Activated CD4-positive, alpha-beta T cell treated with anti-CD3 and anti-CD28 coated beads for 36 hours (primary cell): ENCODE results near the gene GPR150. TPM values are rescaled to one million over a fixed set of nuclear protein-coding genes. Genes with fewer than 3 reads are reported as not detected.
A peak's percentile ranks its signal among the peaks of the same experiment; 100 is the strongest.
"Not testable (repeated sequence)": the region's sequence is repeated elsewhere in the genome, so short reads cannot be mapped to it uniquely, and the experiment has no call there.

Experiments used
- ATAC-seq: fragments of 200-7000 bp; cut with Tn5 transposase; one replicate; pipeline ENCODE4 v1.10.0; 2021; ENCODE audit warnings: mild to moderate bottlenecking, moderate library complexity
- CTCF ChIA-PET: fragments of 350-600 bp; sonication (Branson Sonifier 250); formaldehyde crosslinking; loops from one replicate; lab custom pipeline; 2021; ENCODE audit warnings: antibody characterized with exemption; lab: Charles Lee
- POLR2A ChIA-PET: fragments of 350-600 bp; sonication (Branson Sonifier 250); formaldehyde crosslinking; loops from one replicate; lab custom pipeline; 2021; ENCODE audit warnings: antibody characterized with exemption, inconsistent platforms; lab: Charles Lee
- DNase-seq: peaks from one replicate; pipeline ENCODE4 v3.0.0-alpha.2; 2020
- H3K27ac Mint-ChIP-seq: one replicate; pipeline ENCODE4 v1.8.0; 2021; ENCODE audit warnings: mixed read lengths
- H3K27me3 Mint-ChIP-seq: one replicate; pipeline ENCODE4 v1.8.0; 2021; ENCODE audit warnings: mixed read lengths
- H3K36me3 Mint-ChIP-seq: one replicate; pipeline ENCODE4 v1.8.0; 2021; ENCODE audit warnings: low read depth, mixed read lengths
- H3K4me1 Mint-ChIP-seq: one replicate; pipeline ENCODE4 v1.8.0; 2021; ENCODE audit warnings: mixed read lengths
- H3K4me3 Mint-ChIP-seq: one replicate; pipeline ENCODE4 v1.8.0; 2021; ENCODE audit warnings: mild to moderate bottlenecking, moderate library complexity, mixed read lengths
- H3K9me3 Mint-ChIP-seq: one replicate; pipeline ENCODE4 v1.8.0; 2021; ENCODE audit warnings: low read depth, mixed read lengths
- intact Hi-C, 2 experiments: fragments of 100-400 bp; cut with DNase I in 1 of 2; cut with micrococcal nuclease in 1 of 2; formaldehyde crosslinking; loops; one replicate each; pipeline versions ENCODE4 v1.14.2 to v1.15.1; 2022 to 2024; cut with DNase I, micrococcal nuclease
- total RNA-seq, 2 experiments: library from RNA; stranded (reverse); gene quantifications; one replicate each; pipeline ENCODE4 v1.2.3, GENCODE V29; 2021

GPR150 gene
- total RNA-seq, 2 experiments from 2014 or later: 0.37 to 0.46 TPM

DNA sequence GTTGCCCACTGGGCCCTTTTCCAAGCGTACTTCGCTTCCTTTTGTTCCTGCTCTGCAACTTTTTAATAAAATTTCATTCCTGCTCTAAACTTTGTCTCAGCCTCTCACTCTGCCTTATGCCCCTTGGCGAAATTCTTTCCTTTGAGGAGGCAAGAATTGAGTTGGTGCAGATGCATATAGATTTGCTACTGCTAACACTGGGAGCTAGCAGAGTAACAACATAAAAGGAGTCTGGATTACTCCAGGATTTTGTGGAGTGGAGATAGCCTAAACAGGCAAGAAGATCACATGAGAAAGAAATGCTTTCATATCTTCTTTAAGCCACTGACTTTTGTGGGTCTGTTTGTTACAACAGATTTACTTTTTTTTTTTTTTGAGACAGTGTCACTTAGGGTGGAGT, 13.8 kb downstream of the GPR150 start:
- CTCF ChIA-PET: interaction anchor here (3.5 kb wide), 1 partner anchor 11 kb away, joined by 17 read pairs; no protein-coding TSS in a partner anchor
- peaks cover 1% of the 10 kb centered on the region for H3K27me3 Mint-ChIP-seq
- no peak overlapping the region for H3K4me3 Mint-ChIP-seq
- H3K27ac Mint-ChIP-seq: no peak overlapping the region
- intact Hi-C loops: loop anchor here in 1 of 2 experiments (5.0 kb wide), 1 partner anchor 329 kb away; the partner anchor contains the start of gene ELL2
- H3K36me3 Mint-ChIP-seq: peaks cover 7% of the 10 kb centered on the region
- DNase-seq (no peak), ATAC-seq (no peak)
- POLR2A ChIA-PET: no interaction called here
- H3K4me1 Mint-ChIP-seq: peaks cover 26% of the 10 kb centered on the region
- peaks cover 4% of the 10 kb centered on the region for H3K9me3 Mint-ChIP-seq

DNA sequence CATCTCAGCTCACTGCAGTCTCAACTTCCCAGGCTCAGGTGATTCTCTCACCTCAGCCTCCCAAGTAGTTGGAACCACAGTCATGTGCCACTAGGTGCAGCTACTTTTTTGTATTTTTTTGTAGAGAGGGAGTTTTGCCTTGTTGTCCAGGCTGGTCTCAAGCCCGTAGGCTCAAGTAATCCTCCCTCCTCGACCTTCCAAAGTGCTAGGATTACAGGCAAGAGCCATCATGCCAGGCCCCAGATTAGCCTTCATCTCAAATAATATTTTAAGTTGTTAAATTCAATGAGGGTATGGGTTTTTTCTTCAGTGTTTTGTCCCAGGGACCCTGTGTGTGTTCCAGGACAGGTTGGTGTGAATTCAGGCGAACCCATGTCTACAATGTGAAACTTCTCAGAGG, 14.2 kb downstream of the GPR150 start:
- ChIA-PET POLR2A (no interaction called here), CTCF (interaction anchor here (3.5 kb wide), 1 partner anchor 11 kb away, joined by 17 read pairs; no protein-coding TSS in a partner anchor)
- peaks cover 4% of the 10 kb centered on the region for H3K9me3 Mint-ChIP-seq
- H3K4me1 Mint-ChIP-seq: peaks cover 26% of the 10 kb centered on the region
- no peak overlapping the region for H3K4me3 Mint-ChIP-seq
- DNase-seq (no peak), ATAC-seq (no peak)
- intact Hi-C loops: loop anchor here in 1 of 2 experiments (5.0 kb wide), 1 partner anchor 328 kb away; the partner anchor contains the start of gene ELL2
- peaks cover 7% of the 10 kb centered on the region for H3K36me3 Mint-ChIP-seq
- peaks cover 1% of the 10 kb centered on the region for H3K27me3 Mint-ChIP-seq
- H3K27ac Mint-ChIP-seq: no peak overlapping the region

DNA sequence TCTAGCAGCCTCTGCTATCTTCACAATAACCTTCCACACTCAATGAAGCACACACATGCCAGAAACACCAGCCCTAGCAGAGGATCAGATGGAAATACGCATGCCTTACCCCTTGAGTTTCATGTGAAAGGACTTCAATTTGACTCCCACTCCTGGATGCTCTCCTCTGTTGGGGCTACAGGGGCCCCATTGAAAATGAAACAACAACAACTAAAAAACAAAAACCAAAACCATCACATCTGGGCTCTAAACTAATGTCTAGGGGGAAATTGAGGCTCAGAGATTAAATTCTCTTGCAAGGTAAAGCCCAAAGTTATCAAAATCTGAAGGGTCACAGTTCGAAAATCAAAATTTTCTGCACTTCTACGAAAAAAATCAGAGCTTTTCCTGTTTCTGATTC, 18.7 kb downstream of the GPR150 start:
- ChIA-PET CTCF (interaction anchor here (0.7 kb wide), 1 partner anchor 16 kb away, joined by 3 read pairs; no protein-coding TSS in a partner anchor), POLR2A (no interaction called here)
- ATAC-seq: no peak
- Mint-ChIP-seq H3K9me3 (no peaks in the 10 kb centered on the region), H3K27ac (no peak overlapping the region), H3K36me3 (no peaks in the 10 kb centered on the region), H3K4me3 (no peak overlapping the region), H3K27me3 (peaks cover 1% of the 10 kb centered on the region), H3K4me1 (peaks cover 5% of the 10 kb centered on the region)
- intact Hi-C loops: no loop called here
- DNase-seq: no peak

DNA sequence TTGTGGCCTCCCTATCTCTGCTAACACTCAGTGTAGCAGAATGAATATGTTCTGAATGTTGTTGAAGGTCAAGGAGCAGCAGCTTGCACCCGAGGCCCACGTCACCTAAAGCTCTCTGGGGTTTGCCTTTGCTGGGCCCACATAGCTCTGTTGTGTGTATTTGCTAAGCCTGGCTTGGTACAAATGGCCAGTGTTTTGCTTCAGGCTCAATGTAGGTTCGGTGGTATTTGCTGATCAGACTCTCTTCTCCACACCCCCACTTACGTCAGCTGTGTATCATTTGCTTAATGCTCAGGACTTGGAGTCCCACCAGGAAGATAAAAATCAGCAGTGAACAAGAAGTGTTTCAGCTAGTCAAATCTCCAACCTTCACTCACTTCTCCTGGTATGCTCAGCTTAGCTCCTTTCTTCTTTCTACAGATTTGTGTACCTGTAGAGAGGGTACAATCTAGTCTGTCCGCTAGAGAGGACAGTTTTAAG, 21.9 kb downstream of the GPR150 start:
- intact Hi-C loops: loop anchor here in 1 of 2 experiments (10.0 kb wide), 1 partner anchor 693 kb away; no protein-coding TSS in a partner anchor
- H3K9me3 Mint-ChIP-seq: no peaks in the 10 kb centered on the region
- H3K36me3 Mint-ChIP-seq: no peaks in the 10 kb centered on the region
- H3K4me3 Mint-ChIP-seq: no peak overlapping the region
- H3K4me1 Mint-ChIP-seq: peaks cover 26% of the 10 kb centered on the region
- no peak for ATAC-seq
- no peaks in the 10 kb centered on the region for H3K27me3 Mint-ChIP-seq
- POLR2A ChIA-PET: no interaction called here
- no peak for DNase-seq
- no peak overlapping the region for H3K27ac Mint-ChIP-seq
- CTCF ChIA-PET: interaction anchor here (0.8 to 5.9 kb wide), 5 partner anchors 10 to 233 kb away, joined by 3 to 39 read pairs (median 4); no protein-coding TSS in a partner anchor

DNA sequence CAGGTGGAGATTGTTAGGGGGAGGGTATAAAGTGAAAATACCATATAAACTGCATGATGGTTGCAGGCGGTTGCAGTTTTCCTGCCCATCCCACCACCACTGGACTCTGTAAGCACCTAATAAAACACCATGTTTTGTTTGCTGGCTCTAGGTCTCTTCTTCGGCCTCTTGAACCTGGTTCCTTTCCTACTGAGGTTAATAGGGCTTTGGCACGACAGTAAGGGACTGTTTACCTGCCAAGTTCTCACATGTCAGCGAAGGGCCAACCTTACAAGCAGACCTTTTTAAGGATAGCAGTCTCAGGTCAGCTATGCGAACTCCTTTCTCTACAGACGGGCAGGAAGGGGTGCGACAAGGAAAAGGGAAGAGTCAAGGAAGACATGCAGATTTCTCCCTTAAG, 23.3 kb downstream of the GPR150 start:
- H3K27me3 Mint-ChIP-seq: no peaks in the 10 kb centered on the region
- DNase-seq: no peak
- no peak overlapping the region for H3K4me3 Mint-ChIP-seq
- ATAC-seq: no peak
- ChIA-PET POLR2A (no interaction called here), CTCF (interaction anchor here (0.6 to 5.9 kb wide), 9 partner anchors 12 to 201 kb away, joined by 3 to 39 read pairs (median 4); no protein-coding TSS in a partner anchor)
- H3K27ac Mint-ChIP-seq: peak overlapping the region; percentile 26
- peaks cover 33% of the 10 kb centered on the region for H3K4me1 Mint-ChIP-seq
- intact Hi-C loops: loop anchor here in 1 of 2 experiments (10.0 kb wide), 1 partner anchor 692 kb away; no protein-coding TSS in a partner anchor
- no peaks in the 10 kb centered on the region for H3K36me3 Mint-ChIP-seq
- no peaks in the 10 kb centered on the region for H3K9me3 Mint-ChIP-seq

DNA sequence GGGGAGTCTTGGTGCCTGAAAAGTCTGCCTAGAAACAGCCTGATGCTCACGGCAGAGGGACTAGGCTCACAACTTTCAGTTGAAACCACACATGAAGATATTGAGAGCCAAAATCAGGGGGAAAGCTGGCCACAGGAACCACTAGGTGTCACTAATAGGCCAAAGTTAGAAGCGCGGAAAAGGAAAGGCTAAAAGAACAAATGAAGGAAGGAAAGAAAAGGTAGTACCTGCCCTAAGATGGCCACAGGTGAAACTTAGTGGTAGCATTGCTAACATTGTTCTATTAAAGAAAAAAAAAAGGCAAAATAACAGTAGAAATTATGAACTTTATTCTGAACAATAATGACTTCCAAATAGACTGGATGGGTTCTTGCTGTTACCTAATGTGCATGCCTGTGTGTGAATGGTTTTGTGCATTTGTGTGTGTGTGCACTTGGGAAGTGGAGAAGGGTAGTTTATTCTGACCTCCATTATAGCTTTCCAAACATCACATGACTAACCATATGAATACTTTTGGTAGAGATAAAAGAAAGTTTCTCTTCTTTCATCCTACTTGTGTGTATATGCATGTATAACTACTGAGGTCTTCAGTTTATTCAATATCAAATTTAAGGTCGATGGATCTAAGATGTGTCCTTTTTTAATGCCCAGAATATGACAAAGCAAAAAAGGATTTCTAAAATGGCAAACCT, 24.6 kb downstream of the GPR150 start:
- ChIA-PET POLR2A (interaction anchor here (0.5 kb wide), 1 partner anchor 37 kb away, joined by 3 read pairs; no protein-coding TSS in a partner anchor), CTCF (interaction anchor here (0.5 to 5.9 kb wide), 16 partner anchors 10 to 202 kb away, joined by 3 to 39 read pairs (median 4); partner anchors contain the start of gene GLRX)
- Mint-ChIP-seq H3K4me1 (peaks cover 38% of the 10 kb centered on the region), H3K27me3 (no peaks in the 10 kb centered on the region), H3K4me3 (no peak overlapping the region), H3K36me3 (no peaks in the 10 kb centered on the region), H3K9me3 (no peaks in the 10 kb centered on the region), H3K27ac (peak overlapping the region; percentile 38)
- ATAC-seq (peak; percentile 23), DNase-seq (peak; percentile 69)
- intact Hi-C loops: loop anchor here (1.0 to 10.0 kb wide), 10 partner anchors 12 to 893 kb away; partner anchors contain the start of genes GLRX (in 2 of the 2) and RHOBTB3 (in 1 of the 2)

DNA sequence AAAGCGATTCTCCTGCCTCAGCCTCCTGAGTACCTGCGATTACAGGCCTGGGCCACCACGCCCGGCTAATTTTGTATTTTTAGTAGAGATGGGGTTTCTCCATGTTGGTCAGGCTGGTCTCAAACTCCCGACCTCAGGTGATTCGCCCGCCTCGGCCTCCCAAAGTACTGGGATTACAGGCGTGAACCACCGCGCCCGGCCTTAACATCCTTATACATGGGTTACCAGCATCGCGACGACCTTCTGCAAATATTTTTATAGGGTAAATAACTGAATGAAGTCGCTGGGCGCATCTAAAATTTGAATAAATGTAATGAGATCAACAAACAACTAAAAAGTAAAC, 26.3 kb downstream of the GPR150 start:
- peak; percentile 8 for DNase-seq
- H3K36me3 Mint-ChIP-seq, H3K27me3 Mint-ChIP-seq, ATAC-seq, H3K9me3 Mint-ChIP-seq: not testable (repeated sequence)
- ChIA-PET CTCF (interaction anchor here (0.7 to 5.9 kb wide), 11 partner anchors 9 to 483 kb away, joined by 3 to 39 read pairs (median 3); no protein-coding TSS in a partner anchor), POLR2A (interaction anchor here (0.7 to 1.4 kb wide), 6 partner anchors 14 to 1016 kb away, joined by 3 to 5 read pairs (median 4); partner anchors contain the start of genes ARSK, CAST, RHOBTB3 and SKIC3)
- Mint-ChIP-seq H3K27ac (peak overlapping the region; percentile 87), H3K4me3 (peak overlapping the region; percentile 79), H3K4me1 (peaks cover 42% of the 10 kb centered on the region)
- intact Hi-C loops: loop anchor here (1.0 to 10.0 kb wide), 13 partner anchors 14 to 1016 kb away; partner anchors contain the start of genes GLRX (in 2 of the 2), ARSK (in 1 of the 2), CAST (in 1 of the 2) and GPR150 (in 1 of the 2)

DNA sequence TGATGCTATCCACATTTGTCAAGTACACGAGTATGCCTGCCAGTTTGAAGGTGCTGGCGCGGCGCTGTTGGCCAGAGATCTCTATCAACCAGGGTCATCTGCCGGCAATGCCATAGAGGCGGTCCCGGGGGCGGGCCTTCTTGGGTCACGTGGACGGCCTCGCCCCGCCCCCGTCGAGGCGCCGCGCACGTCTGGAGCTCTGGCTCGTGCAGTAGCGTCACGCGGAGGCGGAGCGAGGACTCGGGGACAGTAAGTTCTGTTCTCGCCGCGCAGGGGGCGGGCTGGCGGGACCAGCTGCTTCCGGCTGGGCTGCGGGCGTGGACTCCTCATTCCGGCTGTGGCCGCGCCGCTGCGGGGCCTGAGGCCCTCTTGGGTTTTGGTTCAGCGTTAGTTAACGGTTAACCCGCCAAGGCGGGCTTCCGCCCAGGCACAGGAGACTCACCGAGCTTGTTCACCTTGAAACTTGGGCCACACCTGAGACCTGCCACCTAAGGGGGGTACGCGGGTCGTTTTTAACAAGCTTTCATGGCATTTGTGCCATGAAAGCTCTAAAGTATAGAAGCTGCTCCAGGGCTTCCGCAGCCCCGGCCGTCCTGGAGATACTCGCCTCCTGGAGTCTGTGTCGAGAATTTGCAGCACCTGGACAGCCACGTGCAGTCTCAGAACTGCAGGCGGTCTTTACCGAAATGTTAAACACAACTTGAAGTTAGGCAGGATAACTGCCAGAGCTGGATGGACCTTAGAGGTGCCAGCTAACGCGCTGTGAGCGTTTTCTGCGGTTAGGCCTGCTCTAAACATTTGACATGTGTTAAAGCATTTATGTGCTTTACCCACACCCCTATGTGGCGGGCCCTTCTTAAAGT, 26.9 kb downstream of the GPR150 start, which contains the start of gene RFESD:
Gene RFESD, plus strand, starts transcription at position 209 of the 863 bp plus-strand sequence. CDS start 5,495 bp downstream, outside the sequence.
- H3K9me3 Mint-ChIP-seq: no peaks in the 10 kb centered on the region
- intact Hi-C loops: loop anchor here (1.0 to 10.0 kb wide), 14 partner anchors 14 to 1016 kb away; partner anchors contain the start of genes ARSK (in 2 of the 2), GLRX (in 2 of the 2), CAST (in 1 of the 2) and GPR150 (in 1 of the 2)
- H3K4me3 Mint-ChIP-seq: peak within 1 kb of the TSS; percentile 79
- ATAC-seq (peak; percentile 92), DNase-seq (peak; percentile 98)
- peak within 1 kb of the TSS; percentile 87 for H3K27ac Mint-ChIP-seq
- H3K4me1 Mint-ChIP-seq: peaks cover 42% of the 10 kb centered on the region
- no peaks in the 10 kb centered on the region for H3K27me3 Mint-ChIP-seq
- ChIA-PET CTCF (interaction anchor here (0.7 to 5.9 kb wide), 16 partner anchors 9 to 482 kb away, joined by 3 to 39 read pairs (median 3); partner anchors contain the start of gene ARSK), POLR2A (interaction anchor here (0.6 to 1.4 kb wide), 7 partner anchors 15 to 619 kb away, joined by 3 to 5 read pairs (median 5); partner anchors contain the start of genes ARSK, RHOBTB3 and SKIC3)
- no peaks in the 10 kb centered on the region for H3K36me3 Mint-ChIP-seq

DNA sequence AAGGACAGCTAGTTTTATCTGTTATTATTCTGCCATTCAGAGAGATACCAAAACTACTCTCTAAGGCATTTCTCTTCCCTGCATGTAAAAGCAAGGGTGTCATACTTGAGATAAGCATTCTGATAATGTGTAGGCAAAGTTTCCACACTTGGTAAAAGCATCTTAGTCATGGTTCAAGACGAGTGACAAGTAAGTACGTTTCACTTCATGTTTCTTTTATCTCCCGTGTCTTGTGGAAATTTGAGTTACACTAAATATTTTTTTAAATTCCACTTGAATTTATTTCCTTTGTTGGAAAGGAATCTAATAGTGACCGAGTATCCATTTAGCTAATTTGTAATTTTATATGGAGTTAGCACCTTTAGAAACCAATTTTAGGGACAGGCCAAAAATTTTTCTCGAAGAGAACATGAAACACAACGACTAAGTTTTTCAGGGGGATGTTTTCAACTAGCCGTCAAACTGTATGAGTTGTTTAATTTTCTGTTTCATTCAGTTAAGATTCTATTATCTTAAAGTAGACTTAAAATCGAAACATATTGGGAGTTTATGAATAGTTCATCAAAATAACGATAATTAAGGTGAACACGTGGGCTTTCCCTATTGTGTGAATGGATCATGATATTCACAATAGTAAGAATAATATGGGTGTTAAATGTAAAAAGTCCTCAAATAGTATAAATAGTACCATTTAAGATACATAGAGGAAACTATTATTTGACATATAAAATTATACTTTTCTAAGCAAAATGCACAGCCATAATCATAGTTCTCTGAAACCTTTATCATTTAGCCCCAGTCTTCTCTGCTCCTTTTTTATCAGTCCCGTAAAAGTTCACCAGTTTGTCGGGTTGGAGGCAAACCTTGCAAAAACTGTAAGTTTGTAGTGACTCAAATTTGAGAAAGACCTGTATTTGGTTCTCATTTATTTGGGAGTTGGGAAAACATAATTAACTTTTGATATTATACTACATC, 28.3 kb downstream of the GPR150 start:
- H3K27ac Mint-ChIP-seq: peak overlapping the region; percentile 83
- peaks cover 42% of the 10 kb centered on the region for H3K4me1 Mint-ChIP-seq
- ATAC-seq: peak; percentile 37
- peak overlapping the region; percentile 53 for H3K4me3 Mint-ChIP-seq
- peaks cover 5% of the 10 kb centered on the region for H3K36me3 Mint-ChIP-seq
- no peak for DNase-seq
- no peaks in the 10 kb centered on the region for H3K27me3 Mint-ChIP-seq
- ChIA-PET CTCF (interaction anchor here (0.7 to 5.1 kb wide), 6 partner anchors 10 to 200 kb away, joined by 3 to 25 read pairs (median 4); no protein-coding TSS in a partner anchor), POLR2A (no interaction called here)
- intact Hi-C loops: loop anchor here (1.0 to 10.0 kb wide), 12 partner anchors 57 to 889 kb away; partner anchors contain the start of genes GLRX (in 2 of the 2) and ARSK (in 1 of the 2)
- H3K9me3 Mint-ChIP-seq: no peaks in the 10 kb centered on the region
